Vagina (tissue), 2 donors: ENCODE results near the gene EXD2. TPM values are rescaled to one million over a fixed set of nuclear protein-coding genes. Genes with fewer than 3 reads are reported as not detected.

Experiments
- DNase-seq, 2 donors: peaks; one replicate each; pipeline ENCODE4 v3.0.0-alpha.2; 2017; ENCODE audit errors: extremely low spot score in 2 of 2
- H3K27ac ChIP-seq: fragments of 200-600 bp; sonication (generic); one replicate; pipeline ENCODE4 v1.5.1; 2019
- H3K27me3 ChIP-seq: fragments of 200-600 bp; sonication (generic); one replicate; pipeline ENCODE4 v1.5.1; 2019
- H3K36me3 ChIP-seq, 2 donors: fragments of 200-600 bp; sonication (generic); one replicate each; pipeline ENCODE4 v1.5.1; 2017 to 2019
- H3K4me1 ChIP-seq: fragments of 200-600 bp; sonication (generic); one replicate; pipeline ENCODE4 v1.5.1; 2019
- H3K4me3 ChIP-seq, 2 donors: fragments of 200-600 bp; sonication (generic); 1 replicate in 1 of 2; 2 replicates in 1 of 2; pipeline ENCODE4 v1.5.1; 2016 to 2019
- H3K9me3 ChIP-seq: fragments of 200-600 bp; sonication (generic); one replicate; pipeline ENCODE4 v1.5.1; 2019
- CTCF ChIP-seq, 3 experiments: fragments of 450-650 bp in 2 of 3; fragments of 200-600 bp in 1 of 3; sonication (generic) in 1 of 3; IDR thresholded peaks; one replicate each; pipeline ENCODE4 v1.5.1; 2017 to 2019; ENCODE audit warnings: antibody characterized with exemption in 3 of 3, mild to moderate bottlenecking in 2 of 3, moderate library complexity in 2 of 3
- POLR2A ChIP-seq, 2 donors: fragments of 450-650 bp; IDR thresholded peaks; one replicate each; pipeline ENCODE4 v1.6.1; 2017; ENCODE audit warnings: antibody characterized with exemption in 2 of 2, mild to moderate bottlenecking in 2 of 2, moderate library complexity in 2 of 2
- POLR2AphosphoS5 ChIP-seq, 2 donors: sonication (generic); formaldehyde crosslinking; IDR thresholded peaks; one replicate each; pipeline ENCODE4 v1.9.0; 2017; ENCODE audit warnings: antibody characterized with exemption in 2 of 2, mild to moderate bottlenecking in 2 of 2, low read depth in 1 of 2; ENCODE audit not compliant: insufficient read depth in 1 of 2
- intact Hi-C: fragments of 100-400 bp; cut with DNase I; formaldehyde crosslinking; loops from one replicate; pipeline ENCODE4 v1.15.1; 2023
- total RNA-seq: library from RNA; depleted of rRNA; stranded (reverse); fragments of >200 nt; gene quantifications from one replicate; pipeline ENCODE4 v1.2.3, GENCODE V29; 2016

The EXD2 gene
- total RNA-seq, 1 donor from 2014 or later: 14.5 TPM

GRCh38 chr14:69232388-69232787, 41.1 kb downstream of the EXD2 start:
- Histone ChIP-seq H3K4me1 (no peaks in the 10 kb centered on the region), H3K27me3 (no peaks in the 10 kb centered on the region), H3K4me3 (no peak overlapping the region), H3K27ac (no peak overlapping the region), H3K9me3 (no peaks in the 10 kb centered on the region), H3K36me3 (peaks cover 0 to 48% of the 10 kb centered on the region in 2 donors)
- intact Hi-C loops: no loop called here
- TF ChIP-seq POLR2A (IDR thresholded peaks at IDR 0.05): no peak
- DNase-seq: no peak

- TF ChIP-seq POLR2AphosphoS5 (IDR thresholded peaks at IDR 0.05; ENCODE audit: insufficient read depth in 1 of 2, low read depth in 1 of 2) (no peak), CTCF (IDR thresholded peaks at IDR 0.05) (no peak), POLR2A (IDR thresholded peaks at IDR 0.05) (no peak)
- H3K36me3 ChIP-seq: peaks cover 0 to 66% of the 10 kb centered on the region in 2 donors
- no peaks in the 10 kb centered on the region for H3K9me3 ChIP-seq
- DNase-seq: no peak
- no peaks in the 10 kb centered on the region for H3K4me1 ChIP-seq
- H3K27ac ChIP-seq: no peak overlapping the region
- no peaks in the 10 kb centered on the region for H3K27me3 ChIP-seq
- intact Hi-C loops: no loop called here
- H3K4me3 ChIP-seq: no peak overlapping the region
Measured at GRCh38 chr14:69234106-69234505, 42.8 kb downstream of the EXD2 start.

GRCh38 chr14:69235708-69236107, 44.4 kb downstream of the EXD2 start:
- no peak for TF ChIP-seq POLR2AphosphoS5 (IDR thresholded peaks at IDR 0.05; ENCODE audit: insufficient read depth in 1 of 2, low read depth in 1 of 2)
- no peak for TF ChIP-seq CTCF (IDR thresholded peaks at IDR 0.05)
- no peak for TF ChIP-seq POLR2A (IDR thresholded peaks at IDR 0.05)

GRCh38 chr14:69237142-69237541, 45.8 kb downstream of the EXD2 start:
- DNase-seq: no peak
- TF ChIP-seq POLR2A (IDR thresholded peaks at IDR 0.05) (no peak), POLR2AphosphoS5 (IDR thresholded peaks at IDR 0.05; ENCODE audit: insufficient read depth in 1 of 2, low read depth in 1 of 2) (no peak), CTCF (IDR thresholded peaks at IDR 0.05) (no peak)
- intact Hi-C loops: no loop called here
- Histone ChIP-seq H3K27me3 (no peaks in the 10 kb centered on the region), H3K36me3 (peaks cover 0 to 65% of the 10 kb centered on the region in 2 donors), H3K27ac (no peak overlapping the region), H3K4me3 (no peak overlapping the region), H3K4me1 (no peaks in the 10 kb centered on the region), H3K9me3 (no peaks in the 10 kb centered on the region)

More at GRCh38 chr14:69235708-69236107, 44.4 kb downstream of the EXD2 start:
- DNase-seq: no peak
- Histone ChIP-seq H3K27ac (no peak overlapping the region), H3K4me3 (no peak overlapping the region), H3K36me3 (peaks cover 0 to 68% of the 10 kb centered on the region in 2 donors), H3K9me3 (no peaks in the 10 kb centered on the region), H3K4me1 (no peaks in the 10 kb centered on the region), H3K27me3 (no peaks in the 10 kb centered on the region)
- intact Hi-C loops: no loop called here

GRCh38 chr14:69237584-69237983, 46.3 kb downstream of the EXD2 start:
- Histone ChIP-seq H3K4me3 (no peak overlapping the region), H3K27me3 (no peaks in the 10 kb centered on the region), H3K9me3 (no peaks in the 10 kb centered on the region), H3K36me3 (peaks cover 0 to 61% of the 10 kb centered on the region in 2 donors), H3K4me1 (peaks cover 4% of the 10 kb centered on the region), H3K27ac (no peak overlapping the region)
- no peak for TF ChIP-seq CTCF (IDR thresholded peaks at IDR 0.05)
- no peak for TF ChIP-seq POLR2A (IDR thresholded peaks at IDR 0.05)
- TF ChIP-seq POLR2AphosphoS5 (IDR thresholded peaks at IDR 0.05; ENCODE audit: insufficient read depth in 1 of 2, low read depth in 1 of 2): no peak
- intact Hi-C loops: no loop called here
- DNase-seq: no peak
